HAP-1 (cell line): ENCODE measurements around the gene CIT.

Experiments
- DNase-seq, 2 experiments: peaks; one replicate each; pipeline ENCODE4 v3.0.0-alpha.2; 2016 to 2020; ENCODE audit warnings: low spot score in 2 of 2
- H3K27me3 ChIP-seq: fragments of 250-450 bp; sonication (Bioruptor Pico); 2 replicates; pipeline ENCODE4 v1.5.1; 2020; ENCODE audit warnings: low read depth, mild to moderate bottlenecking, moderate library complexity
- H3K36me3 ChIP-seq: fragments of 250-450 bp; sonication (Bioruptor Pico); replicated peaks from 2 replicates; pipeline ENCODE4 v1.5.1; 2020; ENCODE audit warnings: mild to moderate bottlenecking
- H3K4me1 ChIP-seq: fragments of 250-450 bp; sonication (Bioruptor Pico); 2 replicates; pipeline ENCODE4 v1.5.1; 2020; ENCODE audit warnings: mild to moderate bottlenecking
- H3K4me3 ChIP-seq: fragments of 250-450 bp; sonication (Bioruptor Pico); 2 replicates; pipeline ENCODE4 v1.5.1; 2020; ENCODE audit warnings: mild to moderate bottlenecking, moderate library complexity
- H3K9me3 ChIP-seq: fragments of 250-450 bp; sonication (Bioruptor Pico); 2 replicates; pipeline ENCODE4 v1.5.1; 2020; ENCODE audit warnings: mild to moderate bottlenecking, moderate library complexity
- in situ Hi-C: fragments of 300-500 bp; cut with MboI; formaldehyde crosslinking; loops from 3 replicates; pipeline ENCODE4 v1.14.3; 2020; ENCODE audit warnings: low sequenced_read_pairs, inconsistent platforms, mixed read lengths

The CIT gene

GRCh38 chr12:119838826-119839600 lies 38.1 kb downstream of the CIT start:
- Histone ChIP-seq H3K36me3 (peaks cover 31% of the 10 kb centered on the region), H3K4me1 (peaks cover 14% of the 10 kb centered on the region), H3K27me3 (no peaks in the 10 kb centered on the region), H3K4me3 (no peak overlapping the region), H3K9me3 (no peaks in the 10 kb centered on the region)
- in situ Hi-C loops, result no loop called here
- no peak for DNase-seq

DNA sequence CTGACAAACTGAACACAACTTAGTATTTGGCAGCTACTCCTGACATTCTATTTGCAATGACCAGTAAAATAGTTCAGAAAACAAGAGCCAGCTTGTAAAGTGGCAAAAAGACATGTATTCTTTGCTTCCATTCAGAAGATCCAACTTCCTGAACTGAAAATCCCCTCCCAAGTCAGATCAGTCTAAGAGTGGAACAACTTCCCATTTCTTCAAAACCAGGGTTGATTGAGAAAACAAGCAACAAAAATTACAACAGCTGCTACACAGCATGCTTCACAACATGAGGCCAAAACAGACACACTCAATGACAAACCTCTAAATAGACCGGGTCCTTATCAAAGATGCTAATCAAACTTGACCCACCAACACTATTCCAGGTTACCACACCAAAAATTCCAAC lies 40.3 kb downstream of the CIT start:
- Histone ChIP-seq H3K27me3 (no peaks in the 10 kb centered on the region), H3K4me3 (no peak overlapping the region), H3K36me3 (peaks cover 34% of the 10 kb centered on the region), H3K9me3 (no peaks in the 10 kb centered on the region), H3K4me1 (peaks cover 15% of the 10 kb centered on the region)
- in situ Hi-C loops, result no loop called here
- DNase-seq, result no peak

- Histone ChIP-seq H3K36me3 (peaks cover 35% of the 10 kb centered on the region), H3K27me3 (no peaks in the 10 kb centered on the region), H3K4me3 (no peak overlapping the region), H3K9me3 (no peaks in the 10 kb centered on the region), H3K4me1 (peaks cover 15% of the 10 kb centered on the region)
- in situ Hi-C loops, result no loop called here
- peak; percentile 20 to 42 for DNase-seq
Observed at GRCh38 chr12:119835068-119835467, 42.1 kb downstream of the CIT start.

DNA sequence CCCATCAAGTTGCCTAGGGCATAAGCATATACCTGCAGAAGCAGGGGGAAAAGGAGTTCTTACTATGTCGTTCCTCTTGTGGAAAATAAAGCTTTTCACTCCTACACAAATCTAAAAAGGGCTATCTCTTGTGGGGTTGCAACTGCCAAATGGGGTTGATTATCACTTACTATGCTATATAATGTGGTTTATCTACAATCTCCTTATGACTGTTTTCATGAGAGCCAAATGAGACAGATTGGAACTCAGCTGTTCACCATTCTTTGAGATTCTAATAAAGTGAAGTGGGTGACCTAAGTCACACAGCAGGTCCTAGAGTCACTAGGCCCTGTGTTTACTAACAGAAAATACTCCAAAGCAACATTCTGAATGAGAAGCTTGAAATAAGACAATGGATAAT lies 47.7 kb downstream of the CIT start:
- H3K4me3 ChIP-seq, result no peak overlapping the region
- H3K9me3 ChIP-seq, result no peaks in the 10 kb centered on the region
- H3K27me3 ChIP-seq, result no peaks in the 10 kb centered on the region
- H3K36me3 ChIP-seq, result peaks cover 44% of the 10 kb centered on the region
- H3K4me1 ChIP-seq, result peaks cover 6% of the 10 kb centered on the region; the same call in 1 of the 2 replicates
- in situ Hi-C loops, result no loop called here
- DNase-seq, result no peak

GRCh38 chr12:119828300-119828699 lies 48.8 kb downstream of the CIT start:
- Histone ChIP-seq H3K9me3 (no peaks in the 10 kb centered on the region), H3K27me3 (no peaks in the 10 kb centered on the region), H3K4me3 (no peak overlapping the region), H3K4me1 (no peaks in the 10 kb centered on the region), H3K36me3 (peaks cover 38% of the 10 kb centered on the region)
- in situ Hi-C loops, result no loop called here
- DNase-seq, result no peak

DNA sequence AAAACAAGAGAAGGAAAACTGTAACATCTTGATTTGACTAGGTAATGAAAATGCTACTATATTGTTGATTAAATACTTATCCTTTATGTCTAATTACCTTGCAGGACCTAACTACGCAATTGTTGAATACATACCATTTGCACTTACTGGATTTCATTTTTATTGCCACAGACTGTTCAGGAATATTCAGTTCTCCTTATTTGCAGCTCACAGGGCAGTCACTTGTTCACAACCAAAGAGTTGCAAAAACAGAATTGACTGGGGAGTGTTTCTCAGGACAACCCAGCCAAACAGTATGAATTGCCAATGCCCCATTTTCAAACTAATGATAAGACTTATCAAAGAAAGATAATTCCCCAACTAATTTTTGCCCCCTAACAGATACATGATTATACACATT lies 49.4 kb downstream of the CIT start:
- in situ Hi-C loops, result no loop called here
- Histone ChIP-seq H3K4me3 (no peak overlapping the region), H3K9me3 (no peaks in the 10 kb centered on the region), H3K4me1 (no peaks in the 10 kb centered on the region), H3K36me3 (peaks cover 32% of the 10 kb centered on the region), H3K27me3 (no peaks in the 10 kb centered on the region)
- no peak for DNase-seq

- DNase-seq, result no peak
- Histone ChIP-seq H3K4me1 (no peaks in the 10 kb centered on the region; the same call in 1 of the 2 replicates), H3K27me3 (no peaks in the 10 kb centered on the region), H3K4me3 (no peak overlapping the region), H3K36me3 (peaks cover 32% of the 10 kb centered on the region), H3K9me3 (no peaks in the 10 kb centered on the region)
- in situ Hi-C loops, result no loop called here
Observed at GRCh38 chr12:119826661-119827445, 50.3 kb downstream of the CIT start.

- no peaks in the 10 kb centered on the region for H3K9me3 ChIP-seq
- in situ Hi-C loops, result no loop called here
- no peaks in the 10 kb centered on the region; the same call in 1 of the 2 replicates for H3K4me1 ChIP-seq
- no peak overlapping the region for H3K4me3 ChIP-seq
- no peaks in the 10 kb centered on the region for H3K27me3 ChIP-seq
- DNase-seq, result no peak
- peaks cover 27% of the 10 kb centered on the region for H3K36me3 ChIP-seq
Observed at GRCh38 chr12:119825262-119825661, 51.9 kb downstream of the CIT start.

GRCh38 chr12:119822046-119822445 lies 55.1 kb downstream of the CIT start:
- H3K4me3 ChIP-seq, result no peak overlapping the region
- peaks cover 19% of the 10 kb centered on the region for H3K36me3 ChIP-seq
- H3K9me3 ChIP-seq, result no peaks in the 10 kb centered on the region
- no peak for DNase-seq
- H3K27me3 ChIP-seq, result no peaks in the 10 kb centered on the region
- H3K4me1 ChIP-seq, result no peaks in the 10 kb centered on the region; the same call in 1 of the 2 replicates
- in situ Hi-C loops, result no loop called here

DNA sequence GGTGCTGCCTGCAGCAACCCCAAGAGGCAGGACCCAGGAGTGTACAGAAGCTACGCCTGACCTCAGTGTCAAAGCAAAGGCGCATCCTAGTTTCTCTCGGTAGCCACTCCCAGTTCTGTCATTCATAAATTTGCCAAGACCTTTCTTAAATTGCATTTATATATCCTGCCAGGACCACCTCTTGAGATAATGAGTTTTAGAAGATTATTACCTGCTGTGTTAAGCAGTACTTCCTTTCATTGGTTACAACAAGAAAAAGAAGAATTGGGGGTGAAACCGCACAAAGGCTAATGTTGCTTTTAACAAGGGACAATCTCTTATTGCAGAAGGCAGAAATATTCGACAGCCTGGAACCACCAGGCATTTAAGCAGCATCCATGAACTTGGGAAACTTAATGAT lies 57.8 kb downstream of the CIT start:
- Histone ChIP-seq H3K36me3 (peaks cover 23% of the 10 kb centered on the region), H3K9me3 (no peaks in the 10 kb centered on the region), H3K27me3 (no peaks in the 10 kb centered on the region), H3K4me1 (no peaks in the 10 kb centered on the region; the same call in 1 of the 2 replicates), H3K4me3 (no peak overlapping the region)
- DNase-seq, result no peak
- in situ Hi-C loops, result no loop called here

DNA sequence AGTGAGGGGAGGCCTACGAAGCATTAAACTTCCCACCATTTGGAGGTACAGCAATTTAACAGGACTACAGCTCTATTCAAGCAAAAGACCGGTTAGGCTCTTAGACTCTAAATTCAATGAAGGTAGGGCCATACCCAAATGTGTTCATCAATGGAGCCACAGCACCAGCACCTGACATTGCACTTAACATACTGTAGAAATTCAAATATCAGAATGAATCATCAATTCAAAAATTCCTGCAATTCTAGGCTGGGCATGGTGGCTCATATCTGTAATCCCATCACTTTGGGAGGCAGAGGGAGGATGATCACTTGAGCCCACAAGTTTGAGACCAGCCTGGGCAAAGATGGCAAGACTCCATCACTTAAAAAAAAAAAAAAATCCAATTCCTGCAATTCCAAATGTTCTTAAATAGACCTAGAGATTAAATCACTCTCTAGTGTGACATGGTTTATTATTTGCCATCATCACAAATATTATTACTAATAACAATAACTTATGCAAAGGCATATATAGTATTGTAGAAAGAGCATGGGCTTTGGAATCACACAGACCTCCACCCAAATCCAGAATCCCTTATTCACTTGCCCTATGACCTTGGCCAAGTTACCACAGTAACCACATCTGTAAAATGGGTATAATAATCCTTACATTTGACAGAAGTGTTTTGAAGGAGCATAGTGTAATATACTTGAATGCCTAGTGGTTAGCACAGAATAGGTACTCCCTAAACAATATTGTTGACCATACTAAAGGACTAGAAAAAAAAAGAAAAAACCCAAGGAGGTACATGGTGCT lies 59.4 kb downstream of the CIT start:
- H3K27me3 ChIP-seq, result no peaks in the 10 kb centered on the region
- in situ Hi-C loops, result no loop called here
- no peak overlapping the region for H3K4me3 ChIP-seq
- H3K9me3 ChIP-seq, result no peaks in the 10 kb centered on the region
- DNase-seq, result no peak
- H3K36me3 ChIP-seq, result peaks cover 23% of the 10 kb centered on the region
- no peaks in the 10 kb centered on the region; the same call in 1 of the 2 replicates for H3K4me1 ChIP-seq

GRCh38 chr12:119809023-119809422 lies 68.1 kb downstream of the CIT start:
- Histone ChIP-seq H3K27me3 (no peaks in the 10 kb centered on the region), H3K9me3 (no peaks in the 10 kb centered on the region), H3K4me3 (no peak overlapping the region), H3K4me1 (no peaks in the 10 kb centered on the region), H3K36me3 (peaks cover 4% of the 10 kb centered on the region; the same call in 1 of the 2 replicates)
- no peak for DNase-seq
- in situ Hi-C loops, result no loop called here

DNA sequence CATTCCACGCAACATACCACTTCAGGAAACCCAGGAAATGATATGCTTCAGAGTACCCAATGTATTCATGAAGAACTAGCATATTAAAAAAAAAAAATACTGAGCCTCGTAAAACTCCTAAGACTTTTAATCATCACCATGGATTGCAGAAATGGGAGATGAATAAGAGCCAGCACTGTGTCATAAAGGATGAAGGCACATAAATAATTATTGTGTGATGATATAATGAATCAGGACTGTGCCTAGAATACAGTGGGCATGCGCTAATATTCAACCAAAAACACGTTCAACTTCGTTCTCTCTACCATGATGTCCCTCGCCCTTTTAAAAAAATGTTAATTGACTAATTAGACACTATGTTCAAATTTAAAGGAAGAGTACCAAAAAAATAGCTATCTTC lies 68.7 kb downstream of the CIT start:
- Histone ChIP-seq H3K4me3 (no peak overlapping the region), H3K36me3 (peaks cover 4% of the 10 kb centered on the region; the same call in 1 of the 2 replicates), H3K27me3 (no peaks in the 10 kb centered on the region), H3K4me1 (no peaks in the 10 kb centered on the region), H3K9me3 (no peaks in the 10 kb centered on the region)
- in situ Hi-C loops, result no loop called here
- DNase-seq, result no peak
